H1 (cell line): Measurements from ENCODE around the gene GALNT1. TPM values are rescaled to one million over a fixed set of nuclear protein-coding genes. Genes with fewer than 3 reads are reported as not detected.

Experiments
- CTCF ChIA-PET: fragments of 300-600 bp; sonication (Branson Sonifier 250); formaldehyde crosslinking; loops from one replicate; lab custom pipeline; 2021; ENCODE audit not compliant: partially characterized antibody; lab: Charles Lee
- POLR2A ChIA-PET: fragments of 300-600 bp; sonication (Branson Sonifier 250); formaldehyde crosslinking; loops from one replicate; lab custom pipeline; 2021; ENCODE audit warnings: inconsistent platforms; ENCODE audit not compliant: partially characterized antibody; lab: Charles Lee
- DNase-seq, 2 experiments: peaks; one replicate each; pipeline versions ENCODE4 v3.0.0 to v3.0.0-alpha.2; 2010 to 2022; ENCODE audit warnings: low spot score in 2 of 2, low read depth in 1 of 2, mixed read lengths in 1 of 2
- FAIRE-seq: peaks from 2 replicates; lab custom pipeline; 2011; peaks lifted over from hg19 to GRCh38; lab: Jason Lieb, UNC
- H2AFZ ChIP-seq: 2 replicates; pipeline ENCODE4 v1.8.1; 2012; ENCODE audit warnings: low read length, inconsistent platforms
- H2AK5ac ChIP-seq: 2 replicates; pipeline ENCODE4 v1.6.1; 2013; ENCODE audit warnings: low read depth, low read length
- H2BK120ac ChIP-seq: replicated peaks from 2 replicates; pipeline ENCODE3; 2013; ENCODE audit warnings: low read depth, low read length, inconsistent platforms
- H2BK12ac ChIP-seq: 2 replicates; pipeline ENCODE4 v1.6.1; 2013; ENCODE audit warnings: low read depth, low read length
- H2BK15ac ChIP-seq: 2 replicates; pipeline ENCODE4 v1.6.1; 2013; ENCODE audit warnings: low read length
- H2BK20ac ChIP-seq: 2 replicates; pipeline ENCODE4 v1.6.1; 2013; ENCODE audit warnings: low read length
- H2BK5ac ChIP-seq: 2 replicates; pipeline ENCODE4 v1.6.1; 2013; ENCODE audit warnings: low read depth, low read length
- H3K14ac ChIP-seq: 2 replicates; pipeline ENCODE4 v1.6.1; 2013; ENCODE audit warnings: inconsistent platforms; ENCODE audit not compliant: insufficient read length
- H3K18ac ChIP-seq: 2 replicates; pipeline ENCODE4 v1.6.1; 2013; ENCODE audit warnings: low read length; ENCODE audit errors: extremely low read depth
- H3K23ac ChIP-seq: 2 replicates; pipeline ENCODE4 v1.6.1; 2013; ENCODE audit warnings: inconsistent platforms; ENCODE audit not compliant: insufficient read length
- H3K23me2 ChIP-seq: 2 replicates; pipeline ENCODE4 v1.6.1; 2013; ENCODE audit warnings: low read depth, low read length
- H3K27ac ChIP-seq: 2 replicates; pipeline ENCODE4 v1.6.1; 2011; ENCODE audit warnings: low read depth, low read length, inconsistent platforms
- H3K27me3 ChIP-seq, 4 experiments: replicated peaks in 1 of 4; 1 replicate in 1 of 4; 2 replicates in 3 of 4; pipeline versions ENCODE4 v1.6.1 to v1.8.1; 2011 to 2013; ENCODE audit warnings: low read length in 3 of 4, mild to moderate bottlenecking in 3 of 4, inconsistent platforms in 2 of 4, mixed read lengths in 2 of 4, moderate library complexity in 1 of 4; ENCODE audit not compliant: control insufficient read depth in 3 of 4, insufficient read depth in 3 of 4; ENCODE audit errors: extremely low read depth in 1 of 4
- H3K36me3 ChIP-seq, 4 experiments: 2 replicates each; pipeline versions ENCODE4 v1.6.1 to v1.8.1; 2011 to 2013; ENCODE audit warnings: mild to moderate bottlenecking in 4 of 4, low read length in 3 of 4, moderate library complexity in 2 of 4, control low read depth in 1 of 4, inconsistent platforms in 1 of 4; ENCODE audit not compliant: insufficient read depth in 4 of 4, control insufficient read depth in 2 of 4
- H3K4ac ChIP-seq: replicated peaks from 2 replicates; pipeline ENCODE3; 2013; ENCODE audit warnings: low read length, low read depth, mixed read lengths, inconsistent platforms; ENCODE audit not compliant: insufficient read length
- H3K4me1 ChIP-seq, 4 experiments: replicated peaks in 1 of 4; 1 replicate in 1 of 4; 2 replicates in 3 of 4; pipeline versions ENCODE4 v1.6.1 to v1.8.1; 2011 to 2013; ENCODE audit warnings: low read length in 3 of 4, inconsistent platforms in 2 of 4, mixed read lengths in 1 of 4; ENCODE audit not compliant: insufficient read depth in 4 of 4, control insufficient read depth in 3 of 4
- H3K4me2 ChIP-seq, 2 experiments: 2 replicates each; pipeline versions ENCODE4 v1.6.1 to v1.8.1; 2011 to 2013; ENCODE audit warnings: low read depth in 2 of 2, low read length in 2 of 2, control low read depth in 1 of 2, inconsistent platforms in 1 of 2, mild to moderate bottlenecking in 1 of 2; ENCODE audit not compliant: insufficient read depth in 1 of 2
- H3K4me3 ChIP-seq, 4 experiments: fragments of 200-600, 300-600 bp in 1 of 4; sonication (generic), shearing (Covaris generic), sonication (Bioruptor Twin) in 1 of 4; 2 replicates each; pipeline versions ENCODE4 v1.5.1 to v1.8.1; 2011 to 2016; ENCODE audit warnings: low read length in 4 of 4, low read depth in 3 of 4, control low read depth in 2 of 4, inconsistent platforms in 2 of 4, mild to moderate bottlenecking in 2 of 4, mixed read lengths in 1 of 4, moderate library complexity in 1 of 4; ENCODE audit not compliant: insufficient read depth in 2 of 4; ENCODE audit errors: extremely low read depth in 1 of 4
- H3K56ac ChIP-seq: replicated peaks from 2 replicates; pipeline ENCODE3; 2013; ENCODE audit warnings: low read depth, mild to moderate bottlenecking, mixed read lengths, low read length, inconsistent platforms; ENCODE audit not compliant: insufficient read length
- H3K79me1 ChIP-seq: 2 replicates; pipeline ENCODE4 v1.6.1; 2013; ENCODE audit warnings: low read depth, low read length, control low read depth
- H3K79me2 ChIP-seq, 2 experiments: 2 replicates each; pipeline versions ENCODE4 v1.6.1 to v1.8.1; 2012 to 2013; ENCODE audit warnings: low read length in 2 of 2, mild to moderate bottlenecking in 2 of 2, inconsistent platforms in 1 of 2; ENCODE audit not compliant: insufficient read depth in 2 of 2, control insufficient read depth in 1 of 2
- H3K9ac ChIP-seq, 4 experiments: replicated peaks in 1 of 4; 1 replicate in 1 of 4; 2 replicates in 3 of 4; pipeline versions ENCODE4 v1.6.1 to v1.8.1; 2011 to 2013; ENCODE audit warnings: low read depth in 3 of 4, low read length in 3 of 4, control low read depth in 2 of 4, mild to moderate bottlenecking in 2 of 4, moderate library complexity in 2 of 4, inconsistent platforms in 1 of 4; ENCODE audit errors: extremely low read depth in 1 of 4
- H3K9me3 ChIP-seq, 2 experiments: 2 replicates each; pipeline versions ENCODE4 v1.6.1 to v1.8.1; 2012 to 2013; ENCODE audit warnings: mild to moderate bottlenecking in 2 of 2, moderate library complexity in 2 of 2, control low read depth in 1 of 2, inconsistent platforms in 1 of 2, low read depth in 1 of 2, low read length in 1 of 2, mixed read lengths in 1 of 2; ENCODE audit not compliant: insufficient read depth in 2 of 2
- H4K20me1 ChIP-seq, 2 experiments: replicated peaks in 1 of 2; 2 replicates each; pipeline versions ENCODE3 to v1.8.1; 2011 to 2013; ENCODE audit warnings: inconsistent platforms in 2 of 2, low read length in 2 of 2, mild to moderate bottlenecking in 1 of 2; ENCODE audit not compliant: insufficient read depth in 2 of 2, control insufficient read depth in 1 of 2
- H4K5ac ChIP-seq: 2 replicates; pipeline ENCODE4 v1.6.1; 2013; ENCODE audit warnings: low read length, low read depth, mixed read lengths, inconsistent platforms; ENCODE audit not compliant: insufficient read length
- H4K8ac ChIP-seq: 2 replicates; pipeline ENCODE4 v1.8.0; 2013; ENCODE audit warnings: mild to moderate bottlenecking, moderate library complexity, low read length, inconsistent platforms; ENCODE audit not compliant: insufficient read depth; ENCODE audit errors: extremely low read depth
- H4K91ac ChIP-seq: replicated peaks from 2 replicates; pipeline ENCODE3; 2013; ENCODE audit warnings: low read length, mixed read lengths, inconsistent platforms; ENCODE audit not compliant: insufficient read length
- BCL11A ChIP-seq, 2 experiments: IDR thresholded peaks; one replicate each; pipeline ENCODE4 v1.6.1; 2011; ENCODE audit warnings: low read depth in 2 of 2, low read length in 2 of 2, mild to moderate bottlenecking in 2 of 2
- CBX5 ChIP-seq: fragments of 300-800, 300-1000 bp; sonication (generic); IDR thresholded peaks from 2 replicates; pipeline ENCODE4 v1.7.1; 2016; ENCODE audit warnings: antibody characterized with exemption, low read length, low read depth
- CHD2 ChIP-seq: IDR thresholded peaks from 2 replicates; pipeline ENCODE4 v1.6.1; 2012; ENCODE audit warnings: low read length, improper control_type of control experiment
- CREB1 ChIP-seq: IDR thresholded peaks from 2 replicates; pipeline ENCODE4 v1.6.1; 2012; ENCODE audit warnings: inconsistent platforms
- GABPA ChIP-seq: IDR thresholded peaks from 2 replicates; pipeline ENCODE4 v1.6.1; 2011; ENCODE audit warnings: mild to moderate bottlenecking, low read length, moderate library complexity, borderline replicate concordance; ENCODE audit not compliant: insufficient read depth
- KDM5A ChIP-seq: fragments of 200-600 bp; IDR thresholded peaks from 2 replicates; pipeline ENCODE4 v1.7.1; 2012; ENCODE audit warnings: mild to moderate bottlenecking, low read length, inconsistent platforms, mixed read lengths
- PHF8 ChIP-seq: fragments of 200-600 bp; sonication (generic); conservative IDR thresholded peaks from 2 replicates; pipeline ENCODE4 v1.7.1; 2012; ENCODE audit warnings: low read depth, mild to moderate bottlenecking, inconsistent platforms, low read length, moderate library complexity
- POLR2AphosphoS5 ChIP-seq: IDR thresholded peaks from 2 replicates; pipeline ENCODE4 v1.6.1; 2011; ENCODE audit warnings: low read depth, low read length
- SAP30 ChIP-seq: fragments of 300-600 bp; sonication (generic); IDR thresholded peaks from 2 replicates; pipeline ENCODE4 v1.7.1; 2012; ENCODE audit warnings: low read length, moderate library complexity, mild to moderate bottlenecking, inconsistent platforms; ENCODE audit not compliant: insufficient read depth, insufficient replicate concordance
- SIRT6 ChIP-seq: IDR thresholded peaks from one replicate; pipeline ENCODE4 v1.7.1; 2012; ENCODE audit warnings: low read length, inconsistent platforms
- SP1 ChIP-seq: IDR thresholded peaks from 2 replicates; pipeline ENCODE4 v1.6.1; 2011; ENCODE audit warnings: low read depth, low read length
- SUZ12 ChIP-seq: fragments of 200-600 bp; sonication (generic); IDR thresholded peaks from 2 replicates; pipeline ENCODE4 v1.6.1; 2012; ENCODE audit warnings: mild to moderate bottlenecking, inconsistent platforms, low read length, moderate library complexity, mixed read lengths
- WGBS, 2 experiments: shearing (Covaris generic) in 1 of 2; methylation state at CpG; one replicate each; pipeline versions ENCODE4 v1.1.6 to v1.1.7; 2013 to 2015; ENCODE audit warnings: low lambda C conversion rate in 2 of 2, mixed read lengths in 2 of 2, inconsistent platforms in 1 of 2, low coverage in 1 of 2, missing lambda C conversion rate in 1 of 2; ENCODE audit not compliant: insufficient replicate concordance in 2 of 2, insufficient coverage in 1 of 2, insufficient read length in 1 of 2; ENCODE audit errors: extremely low coverage in 1 of 2, missing lambda C conversion rate in 1 of 2; 5-methylcytosine and 5-hydroxymethylcytosine counted together
- polyA plus RNA-seq, 7 experiments: library from polyadenylated mRNA; depleted of rRNA in 3 of 7; stranded (reverse) in 5 of 7; unstranded in 2 of 7; fragments of >200 nt in 5 of 7; fragments of 200-250 nt in 2 of 7; gene quantifications; 1 replicate in 5 of 7; 2 replicates in 1 of 7; 4 replicates in 1 of 7; pipeline versions ENCODE4 v1.2.1 to v1.2.3, GENCODE V29; 2011 to 2013; ENCODE audit warnings: missing spikeins in 2 of 7, mixed read lengths in 2 of 7
- total RNA-seq: library from RNA; stranded (reverse); fragmentation: NEBNext Ultra II Directional; extraction: Animal tissue kit (Norgen Biotek cat#: 25700); gene quantifications from 2 replicates; pipeline ENCODE4 v1.2.1, GENCODE V29; 2021
- TF ChIP-seq, protein P1 (sequence below): IDR thresholded peaks from 2 replicates; pipeline ENCODE4 v1.6.1; 2012; ENCODE audit warnings: inconsistent platforms

GALNT1 gene
- total and polyA plus RNA-seq, 2 of the 8 experiments (the other 6 are each of a cell fraction or from before 2014, with no cell fraction given) = 22.4 to 101 TPM

DNA sequence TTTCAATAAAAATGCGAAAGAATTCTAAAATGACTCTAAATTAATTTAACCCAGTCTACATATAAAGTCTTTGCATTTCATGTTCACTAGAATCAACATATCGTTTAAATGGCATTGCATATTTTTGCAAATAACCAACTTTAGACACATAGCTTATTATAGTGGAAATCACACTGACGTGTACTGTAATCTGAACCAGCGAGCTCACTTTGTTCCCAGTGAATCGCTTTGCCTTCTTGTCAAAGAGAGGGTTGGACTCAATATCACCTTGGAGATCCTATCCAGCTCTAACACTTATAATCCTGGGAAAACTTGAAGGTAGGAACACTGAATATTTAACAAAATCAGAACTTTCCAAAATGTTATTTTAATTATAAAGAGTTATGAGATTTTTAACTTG is 108.2 kb downstream of the GALNT1 start:
- Histone ChIP-seq H3K9ac (no peak overlapping the region), H3K79me1 (no peaks in the 10 kb centered on the region), H3K36me3 (peaks cover 0 to 6% (median 1%) of the 10 kb centered on the region in 4 experiments; a peak in 2 of 8 replicates), H3K27me3 (peaks cover 0 to 1% (median 0%) of the 10 kb centered on the region in 4 experiments; a peak in 1 of 7 replicates), H3K23ac (no peak overlapping the region), H3K4me2 (no peak overlapping the region), H3K4me1 (no peaks in the 10 kb centered on the region), H4K5ac (no peak overlapping the region), H4K8ac (no peak overlapping the region), H4K91ac (no peak overlapping the region), H3K4ac (no peak overlapping the region), H2BK15ac (no peak overlapping the region), H3K79me2 (no peaks in the 10 kb centered on the region), H3K27ac (no peak overlapping the region), H3K56ac (no peak overlapping the region), H3K14ac (no peak overlapping the region), H3K4me3 (no peak overlapping the region), H2BK20ac (no peak overlapping the region), H2BK120ac (no peak overlapping the region), H3K23me2 (no peaks in the 10 kb centered on the region), H2BK12ac (no peak overlapping the region), H2AK5ac (no peak overlapping the region), H3K9me3 (no peaks in the 10 kb centered on the region), H3K18ac (no peak overlapping the region), H4K20me1 (peaks cover 0 to 2% of the 10 kb centered on the region in 2 experiments), H2AFZ (no peak overlapping the region), H2BK5ac (no peak overlapping the region)
- ChIA-PET CTCF (interaction anchor here (0.9 to 1.3 kb wide), 4 partner anchors 15 to 237 kb away, joined by 3 to 4 read pairs (median 3); no protein-coding TSS in a partner anchor), POLR2A (no interaction called here)
- WGBS, 2 experiments = 78% methylated on average over 5 of the region's 5 CpGs; no CpG with 5 or more reads in 1 of the 2 experiments
- peak; percentile 39 for FAIRE-seq
- DNase-seq = no peak
- no peak for TF ChIP-seq CREB1
- no peak for TF ChIP-seq SAP30
- no peak for TF ChIP-seq PHF8
- TF ChIP-seq POLR2AphosphoS5 = no peak
- TF ChIP-seq KDM5A = no peak
- TF ChIP-seq SIRT6 = no peak
- no peak for TF ChIP-seq SP1
- TF ChIP-seq CBX5 = no peak
- no peak for TF ChIP-seq CHD2
- TF ChIP-seq, protein P1, sequence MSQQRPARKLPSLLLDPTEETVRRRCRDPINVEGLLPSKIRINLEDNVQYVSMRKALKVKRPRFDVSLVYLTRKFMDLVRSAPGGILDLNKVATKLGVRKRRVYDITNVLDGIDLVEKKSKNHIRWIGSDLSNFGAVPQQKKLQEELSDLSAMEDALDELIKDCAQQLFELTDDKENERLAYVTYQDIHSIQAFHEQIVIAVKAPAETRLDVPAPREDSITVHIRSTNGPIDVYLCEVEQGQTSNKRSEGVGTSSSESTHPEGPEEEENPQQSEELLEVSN = no peak
- TF ChIP-seq BCL11A (IDR thresholded peaks at IDR 0.05; ENCODE audit: low read depth in 2 of 2, low read length in 2 of 2) = no peak
- TF ChIP-seq GABPA = no peak
- no peak for TF ChIP-seq SUZ12
